Left ventricle myocardium inferior (tissue), 1 donor: ENCODE results near the gene ANTXR1. TPM values are rescaled to one million over a fixed set of nuclear protein-coding genes. Genes with fewer than 3 reads are reported as not detected.

Experiments
- DNase-seq: peaks from one replicate; pipeline ENCODE4 v3.0.0-alpha.2; 2020
- H3K27ac ChIP-seq: fragments of 200-600 bp; replicated peaks from 2 replicates; pipeline ENCODE4 v1.8.0; 2021
- H3K27me3 ChIP-seq: fragments of 200-600 bp; 2 replicates; pipeline ENCODE4 v1.8.0; 2021; ENCODE audit warnings: low read depth
- H3K36me3 ChIP-seq: fragments of 200-600 bp; 2 replicates; pipeline ENCODE4 v1.8.0; 2021
- H3K4me1 ChIP-seq: fragments of 200-600 bp; 2 replicates; pipeline ENCODE4 v1.8.0; 2021
- H3K4me3 ChIP-seq: fragments of 200-600 bp; 2 replicates; pipeline ENCODE4 v1.8.0; 2021; ENCODE audit warnings: mild to moderate bottlenecking, moderate library complexity
- H3K9me3 ChIP-seq: fragments of 200-600 bp; replicated peaks from 2 replicates; pipeline ENCODE4 v1.8.0; 2021
- CTCF ChIP-seq: fragments of 200-600 bp; IDR thresholded peaks from 2 replicates; pipeline ENCODE4 v1.8.0; 2021; ENCODE audit warnings: antibody characterized with exemption, mild to moderate bottlenecking, borderline replicate concordance
- intact Hi-C: fragments of 100-400 bp; cut with micrococcal nuclease; formaldehyde crosslinking; loops from one replicate; pipeline ENCODE4 v1.11.0; 2022
- total RNA-seq: library from RNA; stranded (reverse); fragmentation: NEBNext Ultra II Directional; extraction: Animal tissue kit (Norgen Biotek cat#: 25700); gene quantifications from one replicate; pipeline ENCODE4 v1.2.1, GENCODE V29; 2021
- donor health status: DM: no; HTN: yes; CAD: no; lungs with severe emphysema.

ANTXR1 gene
- total RNA-seq, 1 donor from 2014 or later, result 23.3 TPM

- Histone ChIP-seq H3K27me3 (no peaks in the 10 kb centered on the region), H3K9me3 (no peaks in the 10 kb centered on the region), H3K27ac (peak overlapping the region; percentile 36), H3K4me1 (peaks cover 23% of the 10 kb centered on the region), H3K36me3 (no peaks in the 10 kb centered on the region), H3K4me3 (no peak overlapping the region)
- intact Hi-C loops, result no loop called here
- no peak for TF ChIP-seq CTCF
- no peak for DNase-seq
These were observed 70.3 kb downstream of the ANTXR1 start for GRCh38 chr2:69083235-69083748.

GRCh38 chr2:69084492-69084891 lies 71.5 kb downstream of the ANTXR1 start:
- no peak for TF ChIP-seq CTCF
- no peak for DNase-seq
- intact Hi-C loops, result no loop called here
- Histone ChIP-seq H3K27me3 (no peaks in the 10 kb centered on the region), H3K4me1 (peaks cover 26% of the 10 kb centered on the region), H3K27ac (no peak overlapping the region), H3K4me3 (no peak overlapping the region), H3K9me3 (no peaks in the 10 kb centered on the region), H3K36me3 (no peaks in the 10 kb centered on the region)

GRCh38 chr2:69086466-69086865 lies 73.5 kb downstream of the ANTXR1 start:
- no peak for TF ChIP-seq CTCF

GRCh38 chr2:69087211-69087911 lies 74.4 kb downstream of the ANTXR1 start:
- intact Hi-C loops, result no loop called here
- H3K36me3 ChIP-seq, result peaks cover 7% of the 10 kb centered on the region
- no peak for DNase-seq
- H3K4me1 ChIP-seq, result peaks cover 19% of the 10 kb centered on the region
- H3K27ac ChIP-seq, result peak overlapping the region; percentile 13
- no peaks in the 10 kb centered on the region for H3K9me3 ChIP-seq
- no peak for TF ChIP-seq CTCF
- no peak overlapping the region for H3K4me3 ChIP-seq
- no peaks in the 10 kb centered on the region for H3K27me3 ChIP-seq

More at GRCh38 chr2:69086466-69086865, 73.5 kb downstream of the ANTXR1 start:
- H3K27ac ChIP-seq, result no peak overlapping the region
- H3K9me3 ChIP-seq, result no peaks in the 10 kb centered on the region
- no peaks in the 10 kb centered on the region for H3K27me3 ChIP-seq
- H3K4me3 ChIP-seq, result no peak overlapping the region
- DNase-seq, result no peak
- intact Hi-C loops, result no loop called here
- H3K4me1 ChIP-seq, result peaks cover 26% of the 10 kb centered on the region
- peaks cover under 1% of the 10 kb centered on the region for H3K36me3 ChIP-seq

- intact Hi-C loops, result no loop called here
- no peak overlapping the region for H3K4me3 ChIP-seq
- no peaks in the 10 kb centered on the region for H3K27me3 ChIP-seq
- H3K4me1 ChIP-seq, result peaks cover 14% of the 10 kb centered on the region
- no peaks in the 10 kb centered on the region for H3K9me3 ChIP-seq
- no peak for DNase-seq
- H3K36me3 ChIP-seq, result peaks cover 7% of the 10 kb centered on the region
- no peak for TF ChIP-seq CTCF
- H3K27ac ChIP-seq, result peak overlapping the region; percentile 13
These were observed 74.9 kb downstream of the ANTXR1 start for GRCh38 chr2:69087912-69088240.
